HepG2 (cell line): ENCODE data around the gene LANCL2. TPM values are rescaled to one million over a fixed set of nuclear protein-coding genes. Genes with fewer than 3 reads are reported as not detected.

ENCODE experiments used
- ATAC-seq: fragments of 200-7000 bp; cut with Tn5 transposase; 3 replicates; pipeline ENCODE4 v1.9.1; 2020; ENCODE audit warnings: mild to moderate bottlenecking, moderate library complexity
- BruUV-seq: library from RNA; stranded (reverse); fragments of 400-500 nt; replicated peaks from 2 replicates; lab custom pipeline; 2021; lab: Mats Ljungman, UMichigan
- CTCF ChIA-PET: fragments of 300-600 bp; formaldehyde crosslinking; extraction: SDS; loops from one replicate; lab custom pipeline; 2021; ENCODE audit warnings: low total read pairs, inconsistent platforms, low intra/inter-chr PET ratio; lab: Yijun Ruan, JAX
- POLR2A ChIA-PET: fragments of 350-600 bp; sonication (Branson Sonifier 250); formaldehyde crosslinking; loops from one replicate; lab custom pipeline; 2020; ENCODE audit warnings: antibody characterized with exemption, inconsistent platforms; lab: Yijun Ruan, JAX
- DNase-seq: peaks from one replicate; pipeline ENCODE4 v3.0.0-alpha.2; 2015; ENCODE audit warnings: low spot score
- FAIRE-seq: peaks from 3 replicates; lab custom pipeline; 2011; peaks lifted over from hg19 to GRCh38; lab: Jason Lieb, UNC
- H2AFZ ChIP-seq: one replicate; pipeline ENCODE4 v1.6.1; 2011; ENCODE audit warnings: low read length, inconsistent platforms
- H3K27ac ChIP-seq: fragments of 300-600 bp; 3 replicates; pipeline ENCODE4 v1.8.0; 2011; ENCODE audit warnings: mixed run types, mild to moderate bottlenecking, mixed read lengths, low read length, inconsistent platforms; ENCODE audit not compliant: insufficient read depth; ENCODE audit errors: extremely low read length
- H3K27me3 ChIP-seq, 2 experiments: fragments of 200-600 bp in 1 of 2; 2 replicates in 1 of 2; 3 replicates in 1 of 2; pipeline versions ENCODE4 v1.6.0 to v1.8.0; 2011; ENCODE audit warnings: low read length in 2 of 2, mild to moderate bottlenecking in 2 of 2, moderate library complexity in 2 of 2, inconsistent platforms in 1 of 2; ENCODE audit not compliant: insufficient read depth in 2 of 2, control insufficient read depth in 1 of 2
- H3K36me3 ChIP-seq, 2 experiments: fragments of 200-600 bp in 1 of 2; replicated peaks in 1 of 2; 2 replicates in 1 of 2; 3 replicates in 1 of 2; pipeline versions ENCODE4 v1.5.1 to v1.8.0; 2011; ENCODE audit warnings: low read length in 2 of 2, inconsistent platforms in 1 of 2; ENCODE audit not compliant: insufficient read depth in 2 of 2, control insufficient read depth in 1 of 2
- H3K4me1 ChIP-seq: 2 replicates; pipeline ENCODE4 v1.5.1; 2012; ENCODE audit warnings: low read length, inconsistent platforms; ENCODE audit not compliant: insufficient read depth
- H3K4me2 ChIP-seq: 2 replicates; pipeline ENCODE4 v1.6.0; 2011; ENCODE audit warnings: low read depth, low read length, inconsistent platforms
- H3K4me3 ChIP-seq, 3 experiments: fragments of 200-600 bp in 1 of 3; sonication (generic), shearing (Covaris generic) in 1 of 3; replicated peaks in 1 of 3; 2 replicates each; pipeline ENCODE4 v1.5.1; 2011 to 2016; ENCODE audit warnings: low read length in 3 of 3, inconsistent platforms in 2 of 3, low read depth in 2 of 3, mild to moderate bottlenecking in 2 of 3, control low read depth in 1 of 3, mixed read lengths in 1 of 3; ENCODE audit not compliant: insufficient read depth in 1 of 3
- H3K79me2 ChIP-seq: one replicate; pipeline ENCODE4 v1.6.1; 2011; ENCODE audit warnings: low read length, inconsistent platforms; ENCODE audit not compliant: insufficient read depth
- H3K9ac ChIP-seq: 2 replicates; pipeline ENCODE4 v1.6.0; 2011; ENCODE audit warnings: mild to moderate bottlenecking, low read depth, low read length, inconsistent platforms; ENCODE audit not compliant: insufficient read depth
- H3K9me3 ChIP-seq: 2 replicates; pipeline ENCODE4 v1.5.1; 2012; ENCODE audit warnings: mild to moderate bottlenecking, low read length
- H4K20me1 ChIP-seq: 2 replicates; pipeline ENCODE4 v1.6.0; 2011; ENCODE audit warnings: inconsistent platforms, mild to moderate bottlenecking, low read length, moderate library complexity; ENCODE audit not compliant: insufficient read depth
- ADNP ChIP-seq: sonication (generic); formaldehyde crosslinking; IDR thresholded peaks from 2 replicates; pipeline ENCODE4 v1.4.0; 2020; ENCODE audit warnings: missing genetic modification reagents
- CHD2 ChIP-seq: IDR thresholded peaks from 2 replicates; pipeline ENCODE4 v1.6.1; 2011; ENCODE audit warnings: low read depth, low read length, improper control_type of control experiment
- CREB1 ChIP-seq, 2 experiments: fragments of 450-650 bp in 1 of 2; IDR thresholded peaks; 2 replicates each; pipeline ENCODE4 v1.6.1; 2016 to 2017; ENCODE audit warnings: control low read depth in 1 of 2, mild to moderate bottlenecking in 1 of 2, missing compliant biosample characterization in 1 of 2, missing genetic modification characterization in 1 of 2
- DNMT3B ChIP-seq: conservative IDR thresholded peaks from 2 replicates; pipeline ENCODE4 v1.6.1; 2016; ENCODE audit warnings: missing biosample characterization, control low read depth
- HMGA1 ChIP-seq: sonication (generic); formaldehyde crosslinking; conservative IDR thresholded peaks from 2 replicates; pipeline ENCODE4 v1.4.0; 2020; ENCODE audit warnings: missing genetic modification reagents
- LRRFIP1 ChIP-seq: sonication (generic); formaldehyde crosslinking; conservative IDR thresholded peaks from 2 replicates; pipeline ENCODE4 v1.4.0; 2020; ENCODE audit warnings: missing genetic modification reagents
- MIXL1 ChIP-seq: IDR thresholded peaks from 2 replicates; pipeline ENCODE4 v1.6.1; 2016
- RBAK ChIP-seq: sonication (generic); formaldehyde crosslinking; IDR thresholded peaks from 2 replicates; pipeline ENCODE4 v1.5.1; 2020; ENCODE audit warnings: mild to moderate bottlenecking, missing genetic modification reagents
- SATB2 ChIP-seq: sonication (generic); formaldehyde crosslinking; IDR thresholded peaks from 2 replicates; pipeline ENCODE4 v1.5.0; 2020; ENCODE audit warnings: missing genetic modification reagents
- SETDB1 ChIP-seq: sonication (generic); formaldehyde crosslinking; IDR thresholded peaks from 2 replicates; pipeline ENCODE4 v1.5.1; 2020; ENCODE audit warnings: missing genetic modification reagents, mild to moderate bottlenecking, borderline replicate concordance
- ZBTB1 ChIP-seq: sonication (generic); formaldehyde crosslinking; IDR thresholded peaks from 2 replicates; pipeline ENCODE4 v1.4.0; 2020; ENCODE audit warnings: missing genetic modification reagents, borderline replicate concordance
- ZEB1 ChIP-seq: IDR thresholded peaks from 2 replicates; pipeline ENCODE4 v1.6.1; 2012; ENCODE audit warnings: mild to moderate bottlenecking, low read depth, inconsistent platforms; ENCODE audit not compliant: insufficient replicate concordance
- ZFP36L1 ChIP-seq: sonication (generic); formaldehyde crosslinking; IDR thresholded peaks from 2 replicates; pipeline ENCODE4 v1.8.0; 2022; ENCODE audit warnings: mild to moderate bottlenecking, missing genetic modification reagents, moderate library complexity
- ZNF367 ChIP-seq: sonication (generic); formaldehyde crosslinking; IDR thresholded peaks from 2 replicates; pipeline ENCODE4 v1.4.0; 2020; ENCODE audit warnings: missing genetic modification reagents, borderline replicate concordance
- ZNF615 ChIP-seq: sonication (generic); formaldehyde crosslinking; IDR thresholded peaks from 2 replicates; pipeline ENCODE4 v1.5.0; 2020; ENCODE audit warnings: mild to moderate bottlenecking, missing genetic modification reagents, borderline replicate concordance
- ZNF674 ChIP-seq: sonication (generic); formaldehyde crosslinking; IDR thresholded peaks from 2 replicates; pipeline ENCODE4 v1.5.0; 2020; ENCODE audit warnings: low read depth, mild to moderate bottlenecking, missing genetic modification reagents
- ZNF746 ChIP-seq: sonication (generic); formaldehyde crosslinking; IDR thresholded peaks from 2 replicates; pipeline ENCODE4 v1.8.0; 2022; ENCODE audit warnings: mild to moderate bottlenecking, missing genetic modification reagents
- ZSCAN9 ChIP-seq: IDR thresholded peaks from 2 replicates; pipeline ENCODE4 v1.6.1; 2016; ENCODE audit warnings: borderline replicate concordance
- WGBS: methylation state at CpG from one replicate; pipeline ENCODE4 v1.1.6; 2017; ENCODE audit warnings: low lambda C conversion rate; 5-methylcytosine and 5-hydroxymethylcytosine counted together
- in situ Hi-C: cut with HindIII; loops from 2 replicates; pipeline ENCODE4 v1.10.0; 2017; ENCODE audit warnings: low pct_unique_long_range_greater_than_20kb; ENCODE audit not compliant: extremely low pct_ligation_motif_present
- intact Hi-C: fragments of 100-400 bp; cut with micrococcal nuclease; formaldehyde crosslinking; loops from one replicate; pipeline ENCODE4 v1.10.0; 2022; ENCODE audit not compliant: unreplicated experiment
- polyA plus RNA-seq, 8 experiments: library from polyadenylated mRNA; depleted of rRNA in 3 of 8; stranded (reverse) in 7 of 8; unstranded in 1 of 8; fragments of >200 nt; fragmentation: Illumina TruSeq in 4 of 8; extraction: Trizol in 4 of 8; gene quantifications; 2 replicates each; pipeline versions ENCODE4 v1.2.1 to v1.2.3, GENCODE V29; 2011 to 2016; ENCODE audit warnings: low read depth in 4 of 8, missing spikeins in 1 of 8, mixed read lengths in 1 of 8; ENCODE audit not compliant: insufficient read depth in 1 of 8
- total RNA-seq, 5 experiments: library from RNA; depleted of rRNA; stranded (reverse); fragments of >200 nt; fragmentation: Illumina TruSeq; extraction: Trizol; gene quantifications; 2 replicates each; pipeline ENCODE4 v1.2.3, GENCODE V29; 2016; ENCODE audit warnings: low read depth in 1 of 5

Gene LANCL2
- total and polyA plus RNA-seq, 2 of the 13 experiments (the other 11 are each of a cell fraction or from before 2014, with no cell fraction given), result 10.0 to 13.8 TPM

DNA sequence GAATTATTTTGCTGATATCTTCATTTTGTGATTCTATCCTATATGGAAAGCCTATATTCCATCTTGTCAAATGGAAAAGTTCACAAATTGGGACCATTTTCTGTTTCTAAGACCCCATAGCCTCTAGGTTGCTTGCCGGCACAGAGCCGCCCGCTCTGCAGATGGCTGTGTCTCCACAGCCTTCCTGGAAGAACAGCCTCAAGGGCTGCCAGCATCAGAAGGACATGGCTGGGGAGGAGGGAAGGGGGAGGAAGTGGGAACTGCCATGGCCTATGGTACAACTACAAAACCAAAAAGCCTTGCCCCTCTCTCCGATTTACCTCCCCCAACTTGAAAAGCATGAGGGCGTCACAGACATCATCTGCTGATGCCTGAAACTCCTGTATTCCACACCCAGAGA is 75.9 kb downstream of the LANCL2 start:
- 100% methylated on average over 5 of the region's 5 CpGs for WGBS
- Histone ChIP-seq H4K20me1 (no peaks in the 10 kb centered on the region), H3K36me3 (no peaks in the 10 kb centered on the region), H3K4me1 (no peaks in the 10 kb centered on the region), H3K27ac (no peak overlapping the region), H3K9ac (no peak overlapping the region), H2AFZ (no peak overlapping the region), H3K4me3 (no peak overlapping the region), H3K79me2 (no peaks in the 10 kb centered on the region), H3K9me3 (no peaks in the 10 kb centered on the region), H3K4me2 (no peak overlapping the region), H3K27me3 (no peaks in the 10 kb centered on the region)
- POLR2A ChIA-PET, result no interaction called here
- in situ Hi-C loops, result no loop called here
- TF ChIP-seq SATB2 (no peak), ZNF367 (CRISPR knock-in tag) (no peak), CREB1 (IDR thresholded peaks at IDR 0.05) (no peak), CREB1 (CRISPR knock-in tag; IDR thresholded peaks at IDR 0.05) (no peak), ZEB1 (no peak), ZNF615 (CRISPR knock-in tag) (no peak), ZBTB1 (CRISPR knock-in tag) (no peak), ADNP (no peak), MIXL1 (CRISPR knock-in tag) (no peak), DNMT3B (CRISPR knock-in tag) (no peak)
- FAIRE-seq (no peak), ATAC-seq (no peak), DNase-seq (no peak)
- intact Hi-C loops, result no loop called here
- CTCF ChIA-PET, result no interaction called here
- BruUV-seq, result no TSS peak

GRCh38 chr7:55441774-55442522 is 76.8 kb downstream of the LANCL2 start:
- H3K4me3 ChIP-seq, result no peak overlapping the region
- H3K4me1 ChIP-seq, result no peaks in the 10 kb centered on the region
- no peak for FAIRE-seq
- no peaks in the 10 kb centered on the region for H3K27me3 ChIP-seq
- H3K4me2 ChIP-seq, result no peak overlapping the region
- ChIA-PET POLR2A (no interaction called here), CTCF (no interaction called here)
- H3K36me3 ChIP-seq, result no peaks in the 10 kb centered on the region
- 83% methylated on average over 7 of the region's 7 CpGs for WGBS
- intact Hi-C loops, result no loop called here
- H3K9me3 ChIP-seq, result no peaks in the 10 kb centered on the region
- in situ Hi-C loops, result no loop called here
- no peak overlapping the region for H3K9ac ChIP-seq
- H3K27ac ChIP-seq, result no peak overlapping the region
- H4K20me1 ChIP-seq, result no peaks in the 10 kb centered on the region
- no peaks in the 10 kb centered on the region for H3K79me2 ChIP-seq
- no peak for ATAC-seq
- BruUV-seq, result no TSS peak
- H2AFZ ChIP-seq, result no peak overlapping the region
- no peak for DNase-seq
- no peak for TF ChIP-seq RBAK (CRISPR knock-in tag)
- no peak for TF ChIP-seq ZNF674 (CRISPR knock-in tag)
- no peak for TF ChIP-seq HMGA1 (CRISPR knock-in tag)
- no peak for TF ChIP-seq CHD2
- no peak for TF ChIP-seq ZNF746 (CRISPR knock-in tag)
- no peak for TF ChIP-seq LRRFIP1 (CRISPR knock-in tag)
- no peak for TF ChIP-seq SETDB1 (CRISPR knock-in tag)
- TF ChIP-seq ZSCAN9, result no peak
- no peak for TF ChIP-seq ZFP36L1
